ENCODE measurements around the gene EID2. TPM values are rescaled to one million over a fixed set of nuclear protein-coding genes. Genes with fewer than 3 reads are reported as not detected.

The EID2 gene
- total and polyA plus RNA-seq, 2 donors (not counting 3 experiments of a cell fraction or from before 2014, with no cell fraction given) = 6.6 to 17.4 TPM

DNA sequence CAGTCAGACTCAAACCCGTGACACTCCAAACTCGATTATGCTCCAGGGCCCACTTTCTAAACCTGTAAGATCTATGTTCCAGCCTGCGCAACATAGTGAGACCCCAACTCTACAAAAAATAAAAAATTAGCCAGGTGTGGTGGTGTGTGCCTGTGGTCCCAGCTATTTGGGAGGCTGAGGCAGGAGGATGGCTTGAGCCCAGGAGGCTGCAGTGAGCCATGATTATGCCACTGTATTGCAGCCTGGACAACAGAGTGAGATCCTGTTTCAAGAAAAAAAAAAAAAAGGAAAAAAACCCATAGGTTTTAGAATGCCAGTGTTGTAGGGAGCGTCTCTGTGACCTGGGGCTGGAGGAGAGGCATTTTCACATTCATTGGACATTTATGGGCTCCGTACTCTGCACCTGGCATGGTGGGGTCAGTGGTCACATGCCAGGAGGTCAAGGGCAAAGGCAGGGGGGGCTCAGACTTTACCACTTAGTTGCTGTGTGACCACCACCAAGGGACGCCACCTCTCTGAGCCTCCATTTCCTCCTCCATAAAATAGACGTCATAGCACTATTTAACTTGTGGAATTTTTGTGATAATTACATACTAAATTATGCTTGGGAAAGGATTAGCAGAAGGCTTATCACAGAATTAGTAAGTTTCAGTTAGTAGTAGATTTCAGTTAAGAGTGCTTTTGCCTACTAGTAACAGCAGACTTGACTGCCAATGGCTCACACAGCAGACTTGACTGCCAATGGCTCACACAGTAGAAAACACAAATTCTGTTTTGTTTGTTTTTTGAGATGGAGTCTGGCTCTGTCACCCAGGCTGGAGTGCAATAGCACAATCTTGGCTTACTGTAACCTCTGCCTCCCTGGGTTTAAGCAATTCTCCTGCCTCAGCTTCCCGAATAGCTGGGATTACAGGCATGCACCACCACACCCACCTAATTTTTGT is 19.1 kb downstream of the EID2 start:
- Histone ChIP-seq H4K20me1 (replicated peaks; ENCODE audit: control insufficient read depth, extremely low read depth, insufficient read depth, low read length) (no peaks in the 10 kb centered on the region), H2AFZ (ENCODE audit: low read depth, low read length) (no peak overlapping the region), H3K27me3 (ENCODE audit: control insufficient read depth in 2 of 2, insufficient read depth in 2 of 2, low read length in 2 of 2) (peaks cover 14 to 20% of the 10 kb centered on the region in 2 experiments), H3K9me1 (replicated peaks; ENCODE audit: control insufficient read depth, extremely low read depth, insufficient read depth, low read length) (no peaks in the 10 kb centered on the region), H3K4me3 (replicated peaks in 1 of 3; ENCODE audit: insufficient read depth in 1 of 3, low read depth in 1 of 3, low read length in 3 of 3) (no peak overlapping the region), H3K4me1 (ENCODE audit: control insufficient read depth, extremely low read depth, insufficient read depth, low read length) (no peaks in the 10 kb centered on the region), H3K9me3 (replicated peaks; ENCODE audit: control insufficient read depth, insufficient read depth, low read length) (no peaks in the 10 kb centered on the region), H3K36me3 (ENCODE audit: control insufficient read depth in 2 of 2, extremely low read depth in 1 of 2, insufficient read depth in 2 of 2, low read length in 2 of 2) (no peaks in the 10 kb centered on the region), H3K79me2 (ENCODE audit: control insufficient read depth, insufficient read depth, low read length) (no peaks in the 10 kb centered on the region), H3K9ac (replicated peaks; ENCODE audit: extremely low read depth, insufficient read depth, low read length) (no peak overlapping the region), H3K4me2 (ENCODE audit: insufficient read depth, low read length) (no peak overlapping the region), H3K27ac (ENCODE audit: insufficient read depth, low read depth, low read length) (no peak overlapping the region)
- ChIA-PET CTCF (interaction anchor here (0.7 to 1.8 kb wide), 4 partner anchors 12 to 46 kb away, joined by 3 to 7 read pairs (median 4); partner anchors contain the start of gene EID2B), POLR2A (no interaction called here)
- dilution Hi-C loops (cut with MboI; ENCODE audit: extremely low pct_ligation_motif_present, low sequenced_read_pairs) = no loop called here
- DNase-seq (ENCODE audit: low read depth, low spot score) = no peak
- BruUV-seq (replicated peaks) = no TSS peak
- intact Hi-C loops (cut with micrococcal nuclease) = no loop called here
- FAIRE-seq = no peak
- TF ChIP-seq JUN (IDR thresholded peaks at IDR 0.05; ENCODE audit: borderline replicate concordance, insufficient read depth, insufficient read length, low read depth) (no peak), POLR2AphosphoS5 (IDR thresholded peaks at IDR 0.05; ENCODE audit: insufficient read depth, low read depth, low read length) (no peak), POLR2A (IDR thresholded peaks at IDR 0.05; ENCODE audit: low read depth, low read length) (no peak), FOS (IDR thresholded peaks at IDR 0.05; ENCODE audit: borderline replicate concordance, insufficient read depth, low read length) (no peak), GATA2 (IDR thresholded peaks at IDR 0.05; ENCODE audit: insufficient read depth, insufficient read length, low read depth, low read length) (no peak), EZH2 (IDR thresholded peaks at IDR 0.05; ENCODE audit: borderline replicate concordance, low read depth, low read length, severe bottlenecking) (no peak), MYC (IDR thresholded peaks at IDR 0.05; ENCODE audit: low read depth, low read length) (no peak)
- TF ChIP-seq, protein P1, sequence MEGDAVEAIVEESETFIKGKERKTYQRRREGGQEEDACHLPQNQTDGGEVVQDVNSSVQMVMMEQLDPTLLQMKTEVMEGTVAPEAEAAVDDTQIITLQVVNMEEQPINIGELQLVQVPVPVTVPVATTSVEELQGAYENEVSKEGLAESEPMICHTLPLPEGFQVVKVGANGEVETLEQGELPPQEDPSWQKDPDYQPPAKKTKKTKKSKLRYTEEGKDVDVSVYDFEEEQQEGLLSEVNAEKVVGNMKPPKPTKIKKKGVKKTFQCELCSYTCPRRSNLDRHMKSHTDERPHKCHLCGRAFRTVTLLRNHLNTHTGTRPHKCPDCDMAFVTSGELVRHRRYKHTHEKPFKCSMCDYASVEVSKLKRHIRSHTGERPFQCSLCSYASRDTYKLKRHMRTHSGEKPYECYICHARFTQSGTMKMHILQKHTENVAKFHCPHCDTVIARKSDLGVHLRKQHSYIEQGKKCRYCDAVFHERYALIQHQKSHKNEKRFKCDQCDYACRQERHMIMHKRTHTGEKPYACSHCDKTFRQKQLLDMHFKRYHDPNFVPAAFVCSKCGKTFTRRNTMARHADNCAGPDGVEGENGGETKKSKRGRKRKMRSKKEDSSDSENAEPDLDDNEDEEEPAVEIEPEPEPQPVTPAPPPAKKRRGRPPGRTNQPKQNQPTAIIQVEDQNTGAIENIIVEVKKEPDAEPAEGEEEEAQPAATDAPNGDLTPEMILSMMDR (IDR thresholded peaks at IDR 0.05; ENCODE audit: extremely low read depth in 1 of 2, insufficient read depth in 1 of 2, low read depth in 1 of 2, low read length in 2 of 2) = no peak
- TF ChIP-seq, protein P2, sequence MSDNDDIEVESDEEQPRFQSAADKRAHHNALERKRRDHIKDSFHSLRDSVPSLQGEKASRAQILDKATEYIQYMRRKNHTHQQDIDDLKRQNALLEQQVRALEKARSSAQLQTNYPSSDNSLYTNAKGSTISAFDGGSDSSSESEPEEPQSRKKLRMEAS (IDR thresholded peaks at IDR 0.05; ENCODE audit: insufficient read depth, insufficient read length) = no peak
